ENCODE measurements around the gene ARFRP1.
A peak's percentile ranks its signal among the peaks of the same experiment; 100 is the strongest.
"Not testable (repeated sequence)": the region's sequence is repeated elsewhere in the genome, so short reads cannot be mapped to it uniquely, and the experiment has no call there.

ARFRP1 gene

GRCh38 chr20:63671695-63672094 lies 36.1 kb downstream of the ARFRP1 start:
- not testable (repeated sequence) for DNase-seq

- DNase-seq = no peak
Measured at GRCh38 chr20:63668351-63668750, 39.4 kb downstream of the ARFRP1 start.

- no peak for DNase-seq
Measured at GRCh38 chr20:63667858-63668257, 39.9 kb downstream of the ARFRP1 start.

GRCh38 chr20:63665708-63666107 lies 42.1 kb downstream of the ARFRP1 start:
- DNase-seq = no peak

GRCh38 chr20:63664861-63665594 lies 42.7 kb downstream of the ARFRP1 start:
- no peak for DNase-seq

- DNase-seq = no peak
Measured at GRCh38 chr20:63664143-63664851, 43.5 kb downstream of the ARFRP1 start.

GRCh38 chr20:63663332-63664066 lies 44.3 kb downstream of the ARFRP1 start:
- DNase-seq = no peak

GRCh38 chr20:63662813-63663189 lies 45.0 kb downstream of the ARFRP1 start:
- DNase-seq = no peak

- DNase-seq = no peak
Measured at GRCh38 chr20:63661959-63662812, 45.6 kb downstream of the ARFRP1 start.

- DNase-seq = no peak
Measured at GRCh38 chr20:63661108-63661507, 46.7 kb downstream of the ARFRP1 start.

GRCh38 chr20:63660622-63661021 lies 47.2 kb downstream of the ARFRP1 start:
- no peak for DNase-seq

- not testable (repeated sequence) for DNase-seq
Measured at GRCh38 chr20:63660174-63660573, 47.6 kb downstream of the ARFRP1 start.

GRCh38 chr20:63659370-63659769 lies 48.4 kb downstream of the ARFRP1 start:
- no peak for DNase-seq

GRCh38 chr20:63658749-63659187 lies 49.0 kb downstream of the ARFRP1 start:
- no peak for DNase-seq

- DNase-seq = peak; percentile 76
Measured at GRCh38 chr20:63657937-63658748, 49.6 kb downstream of the ARFRP1 start, which contains the start of gene RTEL1. Gene RTEL1, plus strand, starts transcription at chr20:63658312. Its CDS starts 1,091 bp downstream, at chr20:63659403.

- no peak for DNase-seq
Measured at GRCh38 chr20:63657260-63657936, 50.4 kb downstream of the ARFRP1 start.

- DNase-seq = no peak
Measured at GRCh38 chr20:63656451-63656850, 51.3 kb downstream of the ARFRP1 start.

GRCh38 chr20:63655249-63655648 lies 52.5 kb downstream of the ARFRP1 start:
- no peak for DNase-seq

- no peak for DNase-seq
Measured at GRCh38 chr20:63653974-63654668, 53.7 kb downstream of the ARFRP1 start.
